Transverse colon (tissue), 4 donors: ENCODE measurements around the gene MED31.

Experiments used
- CTCF ChIP-seq, 5 experiments: fragments of 200-600 bp in 3 of 5; fragments of 450-650 bp in 2 of 5; sonication (generic) in 3 of 5; IDR thresholded peaks; 1 replicate in 2 of 5; 2 replicates in 3 of 5; pipeline ENCODE4 v1.5.1; 2016 to 2017; ENCODE audit warnings: antibody characterized with exemption in 5 of 5, inconsistent platforms in 3 of 5, mild to moderate bottlenecking in 2 of 5, moderate library complexity in 1 of 5
- EP300 ChIP-seq: sonication (generic); formaldehyde crosslinking; IDR thresholded peaks from one replicate; pipeline ENCODE4 v1.6.1; 2017; ENCODE audit warnings: antibody characterized with exemption, low read depth
- POLR2A ChIP-seq: fragments of 450-650 bp; IDR thresholded peaks from one replicate; pipeline ENCODE4 v1.6.1; 2016; ENCODE audit warnings: antibody characterized with exemption, mild to moderate bottlenecking, moderate library complexity
- POLR2AphosphoS5 ChIP-seq, 3 donors: sonication (generic); formaldehyde crosslinking; IDR thresholded peaks; one replicate each; pipeline ENCODE4 v1.6.1; 2016; ENCODE audit warnings: antibody characterized with exemption in 3 of 3

GRCh38 chr17:6691546-6691945 lies 40.1 kb upstream of the MED31 start:
- TF ChIP-seq CTCF (IDR thresholded peaks at IDR 0.05) (no peak), POLR2AphosphoS5 (IDR thresholded peaks at IDR 0.05) (no peak), POLR2A (no peak), EP300 (no peak)
